Epithelial cell of proximal tubule (primary cell): ENCODE measurements around the gene HYCC1. TPM values are rescaled to one million over a fixed set of nuclear protein-coding genes. Genes with fewer than 3 reads are reported as not detected.
"Not testable (repeated sequence)": the region's sequence is repeated elsewhere in the genome, so short reads cannot be mapped to it uniquely, and the experiment has no call there.

ENCODE experiments used
- DNase-seq: peaks from one replicate; pipeline ENCODE4 v3.0.0-alpha.2; 2011; ENCODE audit warnings: low read depth
- H3K4me3 ChIP-seq: 2 replicates; pipeline ENCODE4 v1.5.1; 2011; ENCODE audit warnings: low read depth, mild to moderate bottlenecking, low read length
- total RNA-seq: library from RNA; depleted of rRNA; stranded (reverse); fragments of >200 nt; gene quantifications from 2 replicates; pipeline ENCODE4 v1.2.3, GENCODE V29; 2015
- TF ChIP-seq, protein P1 (sequence below): conservative IDR thresholded peaks from 2 replicates; pipeline ENCODE4 v1.5.1; 2012; ENCODE audit warnings: low read depth, mild to moderate bottlenecking, low read length

The HYCC1 gene
- total RNA-seq, 1 donor from 2014 or later = 29.7 TPM

DNA sequence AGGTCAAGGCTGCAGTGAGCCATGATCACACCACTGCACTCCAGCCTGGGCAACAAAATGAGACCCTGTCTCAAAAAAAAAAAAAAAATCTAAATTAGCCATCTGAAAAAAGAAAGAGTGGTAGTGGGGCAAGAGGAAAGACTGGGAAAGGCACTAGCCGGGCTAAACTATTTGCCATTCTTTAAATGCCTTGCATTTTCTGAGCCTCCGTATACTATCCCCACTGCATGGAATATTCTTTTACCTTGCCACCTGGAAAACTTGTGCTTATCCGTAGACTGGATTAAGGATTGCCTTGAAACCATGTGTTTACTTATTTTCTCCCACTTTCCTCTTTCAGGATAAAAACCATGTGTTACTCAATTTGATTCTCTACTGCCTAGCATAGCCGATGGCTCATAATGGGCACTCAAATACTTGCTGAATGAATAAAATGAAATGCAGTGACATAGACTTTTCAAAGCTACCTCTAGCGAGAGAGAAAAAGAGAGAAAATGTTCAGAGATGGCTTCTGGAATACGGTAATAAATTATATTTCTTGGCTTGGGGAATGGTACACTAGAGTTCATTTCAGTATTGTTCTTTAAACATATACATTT is 30.6 kb downstream of the HYCC1 start:
- DNase-seq = no peak
- TF ChIP-seq, protein P1, sequence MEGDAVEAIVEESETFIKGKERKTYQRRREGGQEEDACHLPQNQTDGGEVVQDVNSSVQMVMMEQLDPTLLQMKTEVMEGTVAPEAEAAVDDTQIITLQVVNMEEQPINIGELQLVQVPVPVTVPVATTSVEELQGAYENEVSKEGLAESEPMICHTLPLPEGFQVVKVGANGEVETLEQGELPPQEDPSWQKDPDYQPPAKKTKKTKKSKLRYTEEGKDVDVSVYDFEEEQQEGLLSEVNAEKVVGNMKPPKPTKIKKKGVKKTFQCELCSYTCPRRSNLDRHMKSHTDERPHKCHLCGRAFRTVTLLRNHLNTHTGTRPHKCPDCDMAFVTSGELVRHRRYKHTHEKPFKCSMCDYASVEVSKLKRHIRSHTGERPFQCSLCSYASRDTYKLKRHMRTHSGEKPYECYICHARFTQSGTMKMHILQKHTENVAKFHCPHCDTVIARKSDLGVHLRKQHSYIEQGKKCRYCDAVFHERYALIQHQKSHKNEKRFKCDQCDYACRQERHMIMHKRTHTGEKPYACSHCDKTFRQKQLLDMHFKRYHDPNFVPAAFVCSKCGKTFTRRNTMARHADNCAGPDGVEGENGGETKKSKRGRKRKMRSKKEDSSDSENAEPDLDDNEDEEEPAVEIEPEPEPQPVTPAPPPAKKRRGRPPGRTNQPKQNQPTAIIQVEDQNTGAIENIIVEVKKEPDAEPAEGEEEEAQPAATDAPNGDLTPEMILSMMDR = no peak
- no peak overlapping the region for H3K4me3 ChIP-seq

- TF ChIP-seq, protein P1 = no peak
- peak; percentile 16 for DNase-seq
- H3K4me3 ChIP-seq = no peak overlapping the region
Observed at GRCh38 chr7:22980422-22980821, 33.5 kb downstream of the HYCC1 start.

DNA sequence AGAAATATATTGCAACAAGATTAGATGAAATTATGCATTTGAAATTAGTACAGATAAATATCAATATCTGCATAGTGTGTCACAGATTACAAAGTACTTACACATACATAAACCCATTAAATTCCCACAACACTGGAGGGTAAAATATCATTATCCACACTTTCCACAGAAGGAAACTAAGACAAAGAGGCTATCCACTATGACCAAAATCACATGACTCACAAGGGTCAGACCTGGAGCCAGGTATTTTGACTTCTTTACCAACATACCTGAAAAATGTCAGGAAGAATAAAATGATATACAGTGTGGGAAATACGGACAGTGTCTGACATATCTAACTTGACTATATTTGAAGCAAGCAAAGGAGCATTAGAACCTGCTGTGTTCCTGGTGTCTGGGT is 34.1 kb downstream of the HYCC1 start:
- DNase-seq = no peak
- TF ChIP-seq, protein P1 = no peak
- H3K4me3 ChIP-seq = no peak overlapping the region

GRCh38 chr7:22979251-22979650 is 34.7 kb downstream of the HYCC1 start:
- DNase-seq = no peak
- H3K4me3 ChIP-seq = no peak overlapping the region
- TF ChIP-seq, protein P1 = no peak

- H3K4me3 ChIP-seq, DNase-seq: not testable (repeated sequence)
Observed at GRCh38 chr7:22974636-22975035, 39.3 kb downstream of the HYCC1 start.

DNA sequence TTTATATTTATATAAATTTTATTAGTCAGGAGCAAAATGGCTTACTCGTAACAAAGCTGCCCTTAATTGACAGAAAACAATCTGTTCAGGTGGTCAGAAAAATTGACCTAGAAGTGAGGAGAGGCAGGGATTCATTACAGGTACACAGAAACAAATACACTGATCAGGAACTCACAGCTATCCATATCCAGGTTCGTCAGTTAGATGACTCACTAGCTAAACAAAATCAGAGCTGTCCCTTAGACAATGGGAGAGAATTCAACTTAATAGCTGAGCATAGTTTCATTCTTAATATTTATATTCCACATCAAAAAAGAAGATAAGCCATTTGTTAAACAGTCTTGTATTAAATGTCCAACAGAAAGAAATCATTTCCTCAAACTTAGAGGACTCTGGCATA is 41.7 kb downstream of the HYCC1 start:
- TF ChIP-seq, protein P1 = no peak
- DNase-seq = no peak

DNA sequence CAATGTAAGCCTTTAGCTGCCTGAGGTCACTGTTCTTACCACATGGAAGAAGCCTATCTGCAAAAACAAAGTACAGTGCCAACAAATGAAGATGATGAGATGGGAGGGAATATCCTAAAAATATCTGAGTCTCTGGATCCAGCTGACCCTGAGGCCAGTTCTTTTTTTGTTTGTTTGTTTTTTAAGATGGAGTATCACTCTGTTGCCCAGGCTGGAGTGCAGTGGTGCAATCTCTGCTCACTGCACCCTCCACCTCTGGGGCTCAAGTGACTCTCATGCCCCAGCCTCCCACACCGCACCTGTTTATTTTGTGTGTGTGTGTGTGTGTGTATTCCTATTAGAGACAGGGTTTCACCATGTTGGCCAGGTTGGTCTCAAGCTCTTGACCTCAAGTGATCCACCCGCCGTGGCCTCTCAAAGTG is 44.9 kb downstream of the HYCC1 start:
- DNase-seq = no peak
- TF ChIP-seq, protein P1 = no peak
- H3K4me3 ChIP-seq = no peak overlapping the region

More for the DNA sequence above, 41.7 kb downstream of the HYCC1 start:
- H3K4me3 ChIP-seq = no peak overlapping the region

Other genes with a start within 250 kb of the HYCC1 start
- gene TOMM7, start 191.3 kb downstream of the HYCC1 start, total RNA-seq = 83.0 and 105 TPM in 2 replicates
- gene KLHL7, start 91.7 kb upstream of the HYCC1 start, total RNA-seq = 40.8 and 47.4 TPM in 2 replicates
- gene NUP42, start 167.9 kb upstream of the HYCC1 start, total RNA-seq = 22.2 and 62.5 TPM in 2 replicates
- gene GPNMB, start 232.6 kb upstream of the HYCC1 start, total RNA-seq = 10.6 and 10.9 TPM in 2 replicates